HepG2 (cell line): ENCODE data around the gene SLC4A11. TPM values are rescaled to one million over a fixed set of nuclear protein-coding genes. Genes with fewer than 3 reads are reported as not detected.
"Not testable (repeated sequence)": the region's sequence is repeated elsewhere in the genome, so short reads cannot be mapped to it uniquely, and the experiment has no call there.

Source experiments
- ATAC-seq: fragments of 200-7000 bp; cut with Tn5 transposase; 3 replicates; pipeline ENCODE4 v1.9.1; 2020; ENCODE audit warnings: mild to moderate bottlenecking, moderate library complexity
- BruUV-seq: library from RNA; stranded (reverse); fragments of 400-500 nt; replicated peaks from 2 replicates; lab custom pipeline; 2021; lab: Mats Ljungman, UMichigan
- CTCF ChIA-PET: fragments of 300-600 bp; formaldehyde crosslinking; extraction: SDS; loops from one replicate; lab custom pipeline; 2021; ENCODE audit warnings: low total read pairs, inconsistent platforms, low intra/inter-chr PET ratio; lab: Yijun Ruan, JAX
- POLR2A ChIA-PET: fragments of 350-600 bp; sonication (Branson Sonifier 250); formaldehyde crosslinking; loops from one replicate; lab custom pipeline; 2020; ENCODE audit warnings: antibody characterized with exemption, inconsistent platforms; lab: Yijun Ruan, JAX
- DNase-seq: peaks from one replicate; pipeline ENCODE4 v3.0.0-alpha.2; 2015; ENCODE audit warnings: low spot score
- FAIRE-seq: peaks from 3 replicates; lab custom pipeline; 2011; peaks lifted over from hg19 to GRCh38; lab: Jason Lieb, UNC
- H2AFZ ChIP-seq: one replicate; pipeline ENCODE4 v1.6.1; 2011; ENCODE audit warnings: low read length, inconsistent platforms
- H3K27ac ChIP-seq: fragments of 300-600 bp; 3 replicates; pipeline ENCODE4 v1.8.0; 2011; ENCODE audit warnings: mixed run types, mild to moderate bottlenecking, mixed read lengths, low read length, inconsistent platforms; ENCODE audit not compliant: insufficient read depth; ENCODE audit errors: extremely low read length
- H3K27me3 ChIP-seq, 2 experiments: fragments of 200-600 bp in 1 of 2; 2 replicates in 1 of 2; 3 replicates in 1 of 2; pipeline versions ENCODE4 v1.6.0 to v1.8.0; 2011; ENCODE audit warnings: low read length in 2 of 2, mild to moderate bottlenecking in 2 of 2, moderate library complexity in 2 of 2, inconsistent platforms in 1 of 2; ENCODE audit not compliant: insufficient read depth in 2 of 2, control insufficient read depth in 1 of 2
- H3K36me3 ChIP-seq, 2 experiments: fragments of 200-600 bp in 1 of 2; replicated peaks in 1 of 2; 2 replicates in 1 of 2; 3 replicates in 1 of 2; pipeline versions ENCODE4 v1.5.1 to v1.8.0; 2011; ENCODE audit warnings: low read length in 2 of 2, inconsistent platforms in 1 of 2; ENCODE audit not compliant: insufficient read depth in 2 of 2, control insufficient read depth in 1 of 2
- H3K4me1 ChIP-seq: 2 replicates; pipeline ENCODE4 v1.5.1; 2012; ENCODE audit warnings: low read length, inconsistent platforms; ENCODE audit not compliant: insufficient read depth
- H3K4me2 ChIP-seq: 2 replicates; pipeline ENCODE4 v1.6.0; 2011; ENCODE audit warnings: low read depth, low read length, inconsistent platforms
- H3K4me3 ChIP-seq, 3 experiments: fragments of 200-600 bp in 1 of 3; sonication (generic), shearing (Covaris generic) in 1 of 3; replicated peaks in 1 of 3; 2 replicates each; pipeline ENCODE4 v1.5.1; 2011 to 2016; ENCODE audit warnings: low read length in 3 of 3, inconsistent platforms in 2 of 3, low read depth in 2 of 3, mild to moderate bottlenecking in 2 of 3, control low read depth in 1 of 3, mixed read lengths in 1 of 3; ENCODE audit not compliant: insufficient read depth in 1 of 3
- H3K79me2 ChIP-seq: one replicate; pipeline ENCODE4 v1.6.1; 2011; ENCODE audit warnings: low read length, inconsistent platforms; ENCODE audit not compliant: insufficient read depth
- H3K9ac ChIP-seq: 2 replicates; pipeline ENCODE4 v1.6.0; 2011; ENCODE audit warnings: mild to moderate bottlenecking, low read depth, low read length, inconsistent platforms; ENCODE audit not compliant: insufficient read depth
- H3K9me3 ChIP-seq: 2 replicates; pipeline ENCODE4 v1.5.1; 2012; ENCODE audit warnings: mild to moderate bottlenecking, low read length
- H4K20me1 ChIP-seq: 2 replicates; pipeline ENCODE4 v1.6.0; 2011; ENCODE audit warnings: inconsistent platforms, mild to moderate bottlenecking, low read length, moderate library complexity; ENCODE audit not compliant: insufficient read depth
- HINFP ChIP-seq: sonication (generic); formaldehyde crosslinking; IDR thresholded peaks from 2 replicates; pipeline ENCODE4 v1.4.0; 2020; ENCODE audit warnings: low read depth, mild to moderate bottlenecking, missing genetic modification reagents
- MBD4 ChIP-seq: IDR thresholded peaks from 2 replicates; pipeline ENCODE4 v1.6.1; 2012; ENCODE audit warnings: low read length, inconsistent platforms, borderline replicate concordance
- ZNF121 ChIP-seq: sonication (generic); formaldehyde crosslinking; IDR thresholded peaks from 2 replicates; pipeline ENCODE4 v1.5.0; 2020; ENCODE audit warnings: mild to moderate bottlenecking, missing genetic modification reagents
- ZNF800 ChIP-seq: sonication (generic); formaldehyde crosslinking; IDR thresholded peaks from 2 replicates; pipeline ENCODE4 v1.4.0; 2020; ENCODE audit warnings: missing genetic modification reagents
- ZNF83 ChIP-seq: sonication (generic); formaldehyde crosslinking; IDR thresholded peaks from 2 replicates; pipeline ENCODE4 v1.4.0; 2020; ENCODE audit warnings: missing genetic modification reagents, mild to moderate bottlenecking, borderline replicate concordance
- ZNF883 ChIP-seq: sonication (generic); formaldehyde crosslinking; IDR thresholded peaks from 2 replicates; pipeline ENCODE4 v1.5.1; 2020; ENCODE audit warnings: mild to moderate bottlenecking, missing genetic modification reagents; ENCODE audit errors: not compliant biosample characterization
- WGBS: methylation state at CpG from one replicate; pipeline ENCODE4 v1.1.6; 2017; ENCODE audit warnings: low lambda C conversion rate; 5-methylcytosine and 5-hydroxymethylcytosine counted together
- in situ Hi-C: cut with HindIII; loops from 2 replicates; pipeline ENCODE4 v1.10.0; 2017; ENCODE audit warnings: low pct_unique_long_range_greater_than_20kb; ENCODE audit not compliant: extremely low pct_ligation_motif_present
- intact Hi-C: fragments of 100-400 bp; cut with micrococcal nuclease; formaldehyde crosslinking; loops from one replicate; pipeline ENCODE4 v1.10.0; 2022; ENCODE audit not compliant: unreplicated experiment
- polyA plus RNA-seq, 8 experiments: library from polyadenylated mRNA; depleted of rRNA in 3 of 8; stranded (reverse) in 7 of 8; unstranded in 1 of 8; fragments of >200 nt; fragmentation: Illumina TruSeq in 4 of 8; extraction: Trizol in 4 of 8; gene quantifications; 2 replicates each; pipeline versions ENCODE4 v1.2.1 to v1.2.3, GENCODE V29; 2011 to 2016; ENCODE audit warnings: low read depth in 4 of 8, missing spikeins in 1 of 8, mixed read lengths in 1 of 8; ENCODE audit not compliant: insufficient read depth in 1 of 8
- total RNA-seq, 5 experiments: library from RNA; depleted of rRNA; stranded (reverse); fragments of >200 nt; fragmentation: Illumina TruSeq; extraction: Trizol; gene quantifications; 2 replicates each; pipeline ENCODE4 v1.2.3, GENCODE V29; 2016; ENCODE audit warnings: low read depth in 1 of 5

SLC4A11 gene
- total and polyA plus RNA-seq, 2 of the 13 experiments (the other 11 are each of a cell fraction or from before 2014, with no cell fraction given), result 3.9 to 27.0 TPM

- TF ChIP-seq ZNF800 (CRISPR knock-in tag) (peak; percentile 95), HINFP (CRISPR knock-in tag) (peak; percentile 24; the same call in 1 of the 2 replicates), MBD4 (no peak), ZNF883 (peak; percentile 87)
These were observed 20.5 kb downstream of the SLC4A11 start (continued) for GRCh38 chr20:3218307-3218988.

- H3K9me3 ChIP-seq, CTCF ChIA-PET, H4K20me1 ChIP-seq, ATAC-seq, BruUV-seq, H3K27me3 ChIP-seq, H3K9ac ChIP-seq, FAIRE-seq, H3K4me3 ChIP-seq, H3K27ac ChIP-seq, H2AFZ ChIP-seq, DNase-seq, H3K4me2 ChIP-seq, intact Hi-C loops: not testable (repeated sequence)
- H3K79me2 ChIP-seq, result peaks cover 17% of the 10 kb centered on the region
- peaks cover 20 to 38% of the 10 kb centered on the region in 2 experiments for H3K36me3 ChIP-seq
- POLR2A ChIA-PET, result interaction anchor here (1.6 to 9.7 kb wide), 2 partner anchors 6 to 24 kb away, joined by 7 to 149 read pairs; partner anchors contain the start of gene SLC4A11
- in situ Hi-C loops, result loop anchor here (5.0 kb wide), 1 partner anchor 37 kb away; no protein-coding TSS in a partner anchor
- WGBS, result 97% methylated on average over 7 of the region's 7 CpGs
- H3K4me1 ChIP-seq, result peaks cover 41% of the 10 kb centered on the region
- peak; percentile 51; the same call in 1 of the 2 replicates for TF ChIP-seq ZNF121 (CRISPR knock-in tag)
- 0 out of 2 replicates have a peak, but pooled peaks have one; percentile 5 for TF ChIP-seq ZNF83 (CRISPR knock-in tag)
These were observed 23.6 kb downstream of the SLC4A11 start for GRCh38 chr20:3215359-3215917.
